Keratinocyte (primary cell): ENCODE data around the gene INTS3. TPM values are rescaled to one million over a fixed set of nuclear protein-coding genes. Genes with fewer than 3 reads are reported as not detected.

Source experiments
- DNase-seq: peaks from one replicate; pipeline ENCODE4 v3.0.0-alpha.2; 2011; ENCODE audit warnings: low read depth, missing footprints, low spot score
- FAIRE-seq: peaks from 2 replicates; lab custom pipeline; 2011; peaks lifted over from hg19 to GRCh38; lab: Jason Lieb, UNC
- H2AFZ ChIP-seq: 2 replicates; pipeline ENCODE4 v1.6.0; 2012; ENCODE audit warnings: low read length, control low read depth, inconsistent platforms; ENCODE audit not compliant: control insufficient read depth
- H3K27ac ChIP-seq: 2 replicates; pipeline ENCODE4 v1.5.1; 2011; ENCODE audit warnings: low read length; ENCODE audit not compliant: control insufficient read depth, insufficient read depth
- H3K27me3 ChIP-seq: 3 replicates; pipeline ENCODE4 v1.6.0; 2011; ENCODE audit warnings: low read length; ENCODE audit not compliant: control insufficient read depth, insufficient read depth; ENCODE audit errors: extremely low read depth
- H3K36me3 ChIP-seq, 2 experiments: 2 replicates in 1 of 2; 3 replicates in 1 of 2; pipeline ENCODE4 v1.5.1; 2011; ENCODE audit warnings: low read length in 2 of 2, mild to moderate bottlenecking in 1 of 2; ENCODE audit not compliant: control insufficient read depth in 2 of 2, insufficient read depth in 2 of 2; ENCODE audit errors: extremely low read depth in 1 of 2
- H3K4me1 ChIP-seq: 3 replicates; pipeline ENCODE4 v1.5.1; 2011; ENCODE audit warnings: low read length; ENCODE audit not compliant: control insufficient read depth, insufficient read depth; ENCODE audit errors: extremely low read depth
- H3K4me2 ChIP-seq: 3 replicates; pipeline ENCODE4 v1.6.0; 2011; ENCODE audit warnings: low read depth, low read length; ENCODE audit not compliant: control insufficient read depth, insufficient read depth; ENCODE audit errors: extremely low read depth
- H3K4me3 ChIP-seq, 3 experiments: fragments of 200-600 bp in 1 of 3; sonication (generic) in 1 of 3; 2 replicates in 2 of 3; 3 replicates in 1 of 3; pipeline ENCODE4 v1.5.1; 2011 to 2016; ENCODE audit warnings: low read length in 3 of 3, mild to moderate bottlenecking in 3 of 3, control low read depth in 2 of 3, inconsistent platforms in 1 of 3, low read depth in 1 of 3, mixed read lengths in 1 of 3, mixed run types in 1 of 3, moderate library complexity in 1 of 3; ENCODE audit not compliant: control insufficient read depth in 2 of 3, insufficient read depth in 2 of 3; ENCODE audit errors: extremely low read depth in 1 of 3
- H3K79me2 ChIP-seq: 2 replicates; pipeline ENCODE4 v1.6.0; 2012; ENCODE audit warnings: low read length; ENCODE audit not compliant: control insufficient read depth, insufficient read depth
- H3K9ac ChIP-seq: 3 replicates; pipeline ENCODE4 v1.6.0; 2011; ENCODE audit warnings: low read length; ENCODE audit not compliant: control insufficient read depth, insufficient read depth; ENCODE audit errors: extremely low read depth
- H3K9me1 ChIP-seq: 3 replicates; pipeline ENCODE4 v1.6.0; 2011; ENCODE audit warnings: low read length; ENCODE audit not compliant: control insufficient read depth, insufficient read depth; ENCODE audit errors: extremely low read depth
- H3K9me3 ChIP-seq: 2 replicates; pipeline ENCODE4 v1.5.1; 2012; ENCODE audit warnings: low read depth, low read length; ENCODE audit not compliant: control insufficient read depth
- H4K20me1 ChIP-seq: 3 replicates; pipeline ENCODE4 v1.6.0; 2011; ENCODE audit warnings: low read length; ENCODE audit not compliant: control insufficient read depth, insufficient read depth; ENCODE audit errors: extremely low read depth
- CTCF ChIP-seq, 3 experiments: IDR thresholded peaks in 1 of 3; conservative IDR thresholded peaks in 1 of 3; optimal IDR thresholded peaks in 1 of 3; 2 replicates in 2 of 3; 3 replicates in 1 of 3; pipeline versions ENCODE3 to v1.5.1; 2011; ENCODE audit warnings: low read length in 3 of 3, mild to moderate bottlenecking in 3 of 3, moderate library complexity in 2 of 3, control low read depth in 1 of 3, inconsistent platforms in 1 of 3; ENCODE audit not compliant: insufficient read depth in 2 of 3; ENCODE audit errors: extremely low read depth in 1 of 3
- EZH2 ChIP-seq: IDR thresholded peaks from one replicate; pipeline ENCODE4 v1.6.1; 2012; ENCODE audit warnings: inconsistent platforms, mild to moderate bottlenecking, low read length, moderate library complexity
- dilution Hi-C: fragments of 300-500 bp; cut with MboI; formaldehyde crosslinking; loops from one replicate; pipeline ENCODE4 v1.7.0; 2020; ENCODE audit warnings: low sequenced_read_pairs; ENCODE audit not compliant: extremely low pct_ligation_motif_present
- polyA plus RNA-seq, 5 experiments: library from polyadenylated mRNA; depleted of rRNA in 3 of 5; stranded (reverse) in 3 of 5; stranded (forward) in 1 of 5; unstranded in 1 of 5; fragments of >200 nt; gene quantifications; 1 replicate in 1 of 5; 2 replicates in 3 of 5; 3 replicates in 1 of 5; pipeline versions ENCODE4 v1.2.1 to v1.2.3, GENCODE V29; 2011 to 2012; ENCODE audit warnings: missing spikeins in 2 of 5, low read depth in 1 of 5, low replicate concordance in 1 of 5

INTS3 gene
- polyA plus RNA-seq, 1 donor (not counting 4 experiments of a cell fraction or from before 2014, with no cell fraction given), result 24.6 TPM

DNA sequence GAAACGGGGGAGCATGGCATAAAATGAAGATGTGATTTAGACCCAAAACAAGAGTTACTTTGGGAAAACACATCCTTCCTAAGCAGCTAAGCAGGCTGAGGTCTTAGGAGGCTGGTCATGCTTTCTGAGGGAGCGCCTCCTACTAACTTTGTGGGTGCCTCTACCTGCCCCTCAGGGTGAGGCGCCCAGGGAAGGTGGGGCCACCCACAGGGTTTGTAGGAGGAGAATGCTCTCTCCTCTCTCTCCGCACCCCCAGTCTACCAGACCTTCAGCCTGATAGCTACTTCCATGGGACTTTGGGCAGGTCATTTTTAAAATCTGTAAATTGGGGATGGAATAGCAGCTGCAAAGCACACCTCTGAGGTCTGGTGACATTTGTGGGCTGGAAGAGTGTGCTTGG lies 71.2 kb downstream of the INTS3 start:
- Histone ChIP-seq H3K9ac (no peak overlapping the region), H3K4me1 (no peaks in the 10 kb centered on the region), H3K4me3 (no peak overlapping the region), H3K36me3 (peaks cover 0 to 9% of the 10 kb centered on the region in 2 experiments), H2AFZ (no peak overlapping the region), H3K79me2 (no peaks in the 10 kb centered on the region), H3K4me2 (no peak overlapping the region), H3K9me3 (no peaks in the 10 kb centered on the region), H3K9me1 (no peaks in the 10 kb centered on the region), H3K27me3 (no peaks in the 10 kb centered on the region), H3K27ac (no peak overlapping the region), H4K20me1 (no peaks in the 10 kb centered on the region)
- dilution Hi-C loops, result no loop called here
- FAIRE-seq (no peak), DNase-seq (no peak)
- TF ChIP-seq EZH2 (no peak), CTCF (optimal IDR thresholded peaks at IDR 0.05 in 1 of 3, IDR thresholded peaks at IDR 0.05 in 1 of 3, conservative IDR thresholded peaks at IDR 0.05 in 1 of 3; ENCODE audit: extremely low read depth in 1 of 3, insufficient read depth in 2 of 3, low read length in 3 of 3) (no peak)

GRCh38 chr1:153799566-153800465 lies 72.0 kb downstream of the INTS3 start:
- H3K36me3 ChIP-seq, result peaks cover 0 to 9% of the 10 kb centered on the region in 2 experiments
- H3K4me2 ChIP-seq, result no peak overlapping the region
- no peaks in the 10 kb centered on the region for H3K4me1 ChIP-seq
- no peak overlapping the region for H3K4me3 ChIP-seq
- H4K20me1 ChIP-seq, result no peaks in the 10 kb centered on the region
- no peaks in the 10 kb centered on the region for H3K27me3 ChIP-seq
- DNase-seq, result no peak
- H3K27ac ChIP-seq, result no peak overlapping the region
- H3K9ac ChIP-seq, result no peak overlapping the region
- no peaks in the 10 kb centered on the region for H3K79me2 ChIP-seq
- no peaks in the 10 kb centered on the region for H3K9me3 ChIP-seq
- no peak overlapping the region for H2AFZ ChIP-seq
- H3K9me1 ChIP-seq, result no peaks in the 10 kb centered on the region
- FAIRE-seq, result no peak
- no peak for TF ChIP-seq CTCF (optimal IDR thresholded peaks at IDR 0.05 in 1 of 3, IDR thresholded peaks at IDR 0.05 in 1 of 3, conservative IDR thresholded peaks at IDR 0.05 in 1 of 3; ENCODE audit: extremely low read depth in 1 of 3, insufficient read depth in 2 of 3, low read length in 3 of 3)
- TF ChIP-seq EZH2, result no peak
- dilution Hi-C loops, result no loop called here
